ENCODE data around the gene TNKS1BP1. TPM values are rescaled to one million over a fixed set of nuclear protein-coding genes. Genes with fewer than 3 reads are reported as not detected.
A peak's percentile ranks its signal among the peaks of the same experiment; 100 is the strongest.

Gene TNKS1BP1
- total RNA-seq, 1 experiment from 2014 or later = 218 TPM

DNA sequence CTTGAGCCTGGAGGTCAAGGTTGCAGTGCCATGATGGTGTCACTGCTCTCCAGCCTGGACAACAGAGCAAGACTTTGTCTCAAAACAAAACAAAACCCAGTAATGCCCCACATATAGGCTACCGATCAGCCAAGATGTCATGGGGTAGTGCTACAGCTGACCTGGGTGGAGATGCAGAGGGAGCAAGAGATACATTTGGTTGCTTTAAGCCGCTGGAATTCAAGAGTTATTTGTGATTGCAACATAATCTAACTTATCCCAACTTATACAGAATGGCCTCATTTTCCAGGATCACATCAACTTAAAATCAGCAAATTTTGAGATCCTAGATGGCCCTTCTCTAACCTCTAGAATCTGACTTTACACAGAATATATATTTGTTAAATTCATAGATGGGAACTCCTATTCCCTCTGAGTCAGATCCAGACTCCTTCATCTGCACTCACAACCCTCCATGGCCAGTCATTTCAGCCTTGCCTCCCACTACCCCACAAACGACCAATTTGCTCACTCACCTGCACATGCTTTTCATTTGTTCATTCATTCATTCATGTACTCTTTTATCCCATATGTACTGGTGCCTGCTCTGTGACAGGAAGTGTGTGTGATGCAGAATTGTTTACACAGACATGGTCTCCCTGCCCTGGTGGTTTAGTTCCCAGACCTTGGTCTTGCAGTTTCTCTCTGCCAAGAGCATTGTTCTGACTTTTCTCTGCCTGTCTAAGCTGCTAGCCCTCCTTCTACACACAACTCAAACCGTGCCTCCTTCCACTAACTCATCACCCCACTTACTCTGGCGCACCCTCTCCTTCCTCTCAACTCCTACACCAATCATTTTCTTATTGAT is 63.6 kb downstream of the TNKS1BP1 start:
- intact Hi-C loops (cut with micrococcal nuclease; ENCODE audit: unreplicated experiment) = no loop called here

DNA sequence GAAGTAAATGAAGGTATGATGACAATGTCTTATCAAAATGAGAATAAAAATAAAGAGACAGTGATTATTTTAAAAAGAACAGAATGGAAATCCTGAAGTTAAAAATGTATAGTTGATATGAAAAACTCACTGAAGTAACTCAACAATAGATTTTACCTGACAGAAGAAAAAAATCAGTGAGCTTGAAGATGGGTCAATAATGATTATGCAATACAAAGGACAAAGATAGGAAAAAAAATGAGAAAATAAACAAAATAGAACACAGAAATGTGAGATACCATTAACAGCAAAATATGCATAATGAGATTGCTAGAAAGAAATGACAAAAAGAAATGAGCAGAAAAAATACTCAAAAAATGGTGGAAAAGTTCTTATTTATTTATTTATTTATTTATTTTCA is 68.6 kb downstream of the TNKS1BP1 start:
- no peaks in the 10 kb centered on the region for H3F3A ChIP-seq (ENCODE audit: insufficient read depth, low read depth)
- CTCF ChIA-PET = no interaction called here
- peak in 1 of 2 experiments; percentile 4 for DNase-seq
- H3K27ac ChIP-seq = no peak overlapping the region
- H3K4me3 ChIP-seq = no peak overlapping the region
- H3K27me3 ChIP-seq (ENCODE audit: insufficient read depth, low read depth) = no peaks in the 10 kb centered on the region
- intact Hi-C loops (cut with micrococcal nuclease; ENCODE audit: unreplicated experiment) = no loop called here
- no peaks in the 10 kb centered on the region for H3K36me3 ChIP-seq (ENCODE audit: low read depth)
- H3K9me3 ChIP-seq (ENCODE audit: insufficient read depth, low read depth) = 0 out of 2 replicates have a peak, but pooled peaks cover 7% of the 10 kb centered on the region
- no peaks in the 10 kb centered on the region; the same call in 1 of the 2 replicates for H3K4me1 ChIP-seq (replicated peaks; ENCODE audit: insufficient read depth)
- no peaks in the 10 kb centered on the region for H3K9me2 ChIP-seq (ENCODE audit: insufficient read depth)
- no TSS peak for BruUV-seq (replicated peaks)
- TF ChIP-seq EZH2 (IDR thresholded peaks at IDR 0.05; ENCODE audit: low read depth) = no peak
- TF ChIP-seq, protein P1, sequence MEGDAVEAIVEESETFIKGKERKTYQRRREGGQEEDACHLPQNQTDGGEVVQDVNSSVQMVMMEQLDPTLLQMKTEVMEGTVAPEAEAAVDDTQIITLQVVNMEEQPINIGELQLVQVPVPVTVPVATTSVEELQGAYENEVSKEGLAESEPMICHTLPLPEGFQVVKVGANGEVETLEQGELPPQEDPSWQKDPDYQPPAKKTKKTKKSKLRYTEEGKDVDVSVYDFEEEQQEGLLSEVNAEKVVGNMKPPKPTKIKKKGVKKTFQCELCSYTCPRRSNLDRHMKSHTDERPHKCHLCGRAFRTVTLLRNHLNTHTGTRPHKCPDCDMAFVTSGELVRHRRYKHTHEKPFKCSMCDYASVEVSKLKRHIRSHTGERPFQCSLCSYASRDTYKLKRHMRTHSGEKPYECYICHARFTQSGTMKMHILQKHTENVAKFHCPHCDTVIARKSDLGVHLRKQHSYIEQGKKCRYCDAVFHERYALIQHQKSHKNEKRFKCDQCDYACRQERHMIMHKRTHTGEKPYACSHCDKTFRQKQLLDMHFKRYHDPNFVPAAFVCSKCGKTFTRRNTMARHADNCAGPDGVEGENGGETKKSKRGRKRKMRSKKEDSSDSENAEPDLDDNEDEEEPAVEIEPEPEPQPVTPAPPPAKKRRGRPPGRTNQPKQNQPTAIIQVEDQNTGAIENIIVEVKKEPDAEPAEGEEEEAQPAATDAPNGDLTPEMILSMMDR (conservative IDR thresholded peaks at IDR 0.05) = no peak
- POLR2A ChIA-PET (ENCODE audit: unreplicated experiment) = no interaction called here
- no peak overlapping the region for H3K4me2 ChIP-seq
- H4K20me1 ChIP-seq (ENCODE audit: insufficient read depth) = no peaks in the 10 kb centered on the region
- no peak overlapping the region for H2AFZ ChIP-seq
- H3K79me2 ChIP-seq (ENCODE audit: low read depth) = no peaks in the 10 kb centered on the region

More for the DNA sequence above, 63.6 kb downstream of the TNKS1BP1 start:
- no TSS peak for BruUV-seq (replicated peaks)
- TF ChIP-seq, protein P1 (conservative IDR thresholded peaks at IDR 0.05) = no peak
- TF ChIP-seq EZH2 (IDR thresholded peaks at IDR 0.05; ENCODE audit: low read depth) = no peak
- POLR2A ChIA-PET (ENCODE audit: unreplicated experiment) = no interaction called here
- Histone ChIP-seq H4K20me1 (ENCODE audit: insufficient read depth) (no peaks in the 10 kb centered on the region), H3F3A (ENCODE audit: insufficient read depth, low read depth) (no peaks in the 10 kb centered on the region), H2AFZ (no peak overlapping the region), H3K79me2 (ENCODE audit: low read depth) (no peaks in the 10 kb centered on the region), H3K4me2 (no peak overlapping the region), H3K9me3 (ENCODE audit: insufficient read depth, low read depth) (peaks cover 13% of the 10 kb centered on the region; the same call in 1 of the 2 replicates), H3K27ac (no peak overlapping the region), H3K9me2 (ENCODE audit: insufficient read depth) (no peaks in the 10 kb centered on the region), H3K4me1 (replicated peaks; ENCODE audit: insufficient read depth) (no peaks in the 10 kb centered on the region), H3K27me3 (ENCODE audit: insufficient read depth, low read depth) (no peaks in the 10 kb centered on the region), H3K4me3 (no peak overlapping the region), H3K36me3 (ENCODE audit: low read depth) (no peaks in the 10 kb centered on the region)
- CTCF ChIA-PET = no interaction called here
- peak in 1 of 2 experiments; percentile 18 for DNase-seq

DNA sequence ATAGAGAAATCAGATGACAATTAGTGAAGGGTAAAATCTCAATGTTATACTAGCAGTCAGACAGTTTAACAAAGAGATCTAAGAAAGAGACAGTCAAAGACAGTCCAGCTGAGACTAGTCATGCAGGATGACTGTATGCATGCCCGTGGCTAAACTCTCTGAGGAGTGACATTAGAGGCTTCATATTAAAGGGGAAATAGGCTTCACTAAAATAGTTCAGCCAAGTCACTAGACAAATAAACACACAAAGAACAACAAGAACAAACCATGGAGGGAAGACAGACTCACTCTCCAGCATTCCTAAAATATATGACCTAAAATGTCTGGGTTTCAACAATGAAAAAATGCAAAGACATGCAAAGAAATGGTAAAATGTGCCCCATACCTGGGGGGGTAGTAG is 69.1 kb downstream of the TNKS1BP1 start:
- H3K27me3 ChIP-seq (ENCODE audit: insufficient read depth, low read depth) = no peaks in the 10 kb centered on the region
- TF ChIP-seq EZH2 (IDR thresholded peaks at IDR 0.05; ENCODE audit: low read depth) = no peak
- TF ChIP-seq, protein P1 (conservative IDR thresholded peaks at IDR 0.05) = no peak
- H4K20me1 ChIP-seq (ENCODE audit: insufficient read depth) = no peaks in the 10 kb centered on the region
- H3F3A ChIP-seq (ENCODE audit: insufficient read depth, low read depth) = no peaks in the 10 kb centered on the region
- H3K4me1 ChIP-seq (replicated peaks; ENCODE audit: insufficient read depth) = peaks cover 4% of the 10 kb centered on the region
- no peak overlapping the region for H3K4me3 ChIP-seq
- CTCF ChIA-PET = no interaction called here
- no peak overlapping the region for H3K27ac ChIP-seq
- no peaks in the 10 kb centered on the region for H3K79me2 ChIP-seq (ENCODE audit: low read depth)
- no peaks in the 10 kb centered on the region for H3K9me2 ChIP-seq (ENCODE audit: insufficient read depth)
- no peak overlapping the region for H2AFZ ChIP-seq
- no peak overlapping the region for H3K4me2 ChIP-seq
- DNase-seq = peak in 1 of 2 experiments; percentile 61
- 0 out of 2 replicates have a peak, but pooled peaks cover 7% of the 10 kb centered on the region for H3K9me3 ChIP-seq (ENCODE audit: insufficient read depth, low read depth)
- no TSS peak for BruUV-seq (replicated peaks)
- no peaks in the 10 kb centered on the region for H3K36me3 ChIP-seq (ENCODE audit: low read depth)
- POLR2A ChIA-PET (ENCODE audit: unreplicated experiment) = no interaction called here
- intact Hi-C loops (cut with micrococcal nuclease; ENCODE audit: unreplicated experiment) = no loop called here

All from PC-9 (cell line).